GM15510 (cell line): ENCODE data around the gene TENT4A.

Experiments used
- POLR2A ChIP-seq: IDR thresholded peaks from 3 replicates; pipeline ENCODE4 v1.6.1; 2011; ENCODE audit warnings: borderline replicate concordance; ENCODE audit not compliant: insufficient read length; ENCODE audit errors: extremely low read depth

The TENT4A gene

GRCh38 chr5:6730807-6731206 is 17.6 kb downstream of the TENT4A start:
- no peak for TF ChIP-seq POLR2A

- TF ChIP-seq POLR2A, result no peak
These were observed 18.4 kb downstream of the TENT4A start for GRCh38 chr5:6731465-6732237.

GRCh38 chr5:6732634-6733410 is 19.6 kb downstream of the TENT4A start:
- TF ChIP-seq POLR2A, result no peak

GRCh38 chr5:6733411-6734242 is 20.4 kb downstream of the TENT4A start:
- TF ChIP-seq POLR2A, result no peak

- no peak for TF ChIP-seq POLR2A
These were observed 21.0 kb downstream of the TENT4A start for GRCh38 chr5:6734243-6734700.

GRCh38 chr5:6734781-6735180 is 21.5 kb downstream of the TENT4A start:
- TF ChIP-seq POLR2A, result no peak

GRCh38 chr5:6736106-6736505 is 22.9 kb downstream of the TENT4A start:
- TF ChIP-seq POLR2A, result no peak

GRCh38 chr5:6736524-6737042 is 23.4 kb downstream of the TENT4A start:
- no peak for TF ChIP-seq POLR2A

GRCh38 chr5:6737043-6737941 is 24.1 kb downstream of the TENT4A start:
- no peak for TF ChIP-seq POLR2A

GRCh38 chr5:6739603-6740002 is 26.4 kb downstream of the TENT4A start:
- TF ChIP-seq POLR2A, result no peak

- no peak for TF ChIP-seq POLR2A
These were observed 27.4 kb downstream of the TENT4A start for GRCh38 chr5:6740586-6741150.

GRCh38 chr5:6742081-6742758 is 29.0 kb downstream of the TENT4A start:
- no peak for TF ChIP-seq POLR2A

GRCh38 chr5:6743161-6743560 is 29.9 kb downstream of the TENT4A start:
- TF ChIP-seq POLR2A, result no peak

GRCh38 chr5:6744841-6745705 is 31.8 kb downstream of the TENT4A start:
- no peak for TF ChIP-seq POLR2A
